ENCODE measurements around the gene KLHDC8A. TPM values are rescaled to one million over a fixed set of nuclear protein-coding genes. Genes with fewer than 3 reads are reported as not detected.

The KLHDC8A gene
- total and polyA plus RNA-seq, 2 donors (not counting 3 experiments of a cell fraction or from before 2014, with no cell fraction given) = not detected

GRCh38 chr1:205345761-205346160 is 11.0 kb downstream of the KLHDC8A start:
- dilution Hi-C loops (cut with MboI; ENCODE audit: extremely low pct_ligation_motif_present, low sequenced_read_pairs) = no loop called here
- H2AFZ ChIP-seq (ENCODE audit: low read depth, low read length) = no peak overlapping the region
- H3K4me1 ChIP-seq (ENCODE audit: control insufficient read depth, extremely low read depth, insufficient read depth, low read length) = no peaks in the 10 kb centered on the region
- CTCF ChIA-PET = interaction anchor here (0.9 to 4.9 kb wide), 5 partner anchors 8 to 139 kb away, joined by 4 to 23 read pairs (median 6); no protein-coding TSS in a partner anchor
- peaks cover 60 to 74% of the 10 kb centered on the region in 2 experiments for H3K27me3 ChIP-seq (ENCODE audit: control insufficient read depth in 2 of 2, insufficient read depth in 2 of 2, low read length in 2 of 2)
- no peak overlapping the region for H3K9ac ChIP-seq (replicated peaks; ENCODE audit: extremely low read depth, insufficient read depth, low read length)
- TF ChIP-seq CTCF (IDR thresholded peaks at IDR 0.05; ENCODE audit: extremely low read depth in 1 of 2, insufficient read depth in 1 of 2, low read depth in 1 of 2, low read length in 2 of 2) = no peak
- no peak for TF ChIP-seq JUN (IDR thresholded peaks at IDR 0.05; ENCODE audit: borderline replicate concordance, insufficient read depth, insufficient read length, low read depth)
- no peak for TF ChIP-seq POLR2A (IDR thresholded peaks at IDR 0.05; ENCODE audit: low read depth, low read length)
- H3K9me3 ChIP-seq (replicated peaks; ENCODE audit: control insufficient read depth, insufficient read depth, low read length) = no peaks in the 10 kb centered on the region
- H3K79me2 ChIP-seq (ENCODE audit: control insufficient read depth, insufficient read depth, low read length) = no peaks in the 10 kb centered on the region
- intact Hi-C loops (cut with micrococcal nuclease) = no loop called here
- H3K27ac ChIP-seq (ENCODE audit: insufficient read depth, low read depth, low read length) = no peak overlapping the region
- H4K20me1 ChIP-seq (replicated peaks; ENCODE audit: control insufficient read depth, extremely low read depth, insufficient read depth, low read length) = no peaks in the 10 kb centered on the region
- no peaks in the 10 kb centered on the region for H3K36me3 ChIP-seq (ENCODE audit: control insufficient read depth in 2 of 2, extremely low read depth in 1 of 2, insufficient read depth in 2 of 2, low read length in 2 of 2)
- DNase-seq (ENCODE audit: low read depth, low spot score) = no peak
- POLR2A ChIA-PET = no interaction called here
- FAIRE-seq = no peak
- no peak overlapping the region for H3K4me2 ChIP-seq (ENCODE audit: insufficient read depth, low read length)
- BruUV-seq (replicated peaks) = no TSS peak
- H3K9me1 ChIP-seq (replicated peaks; ENCODE audit: control insufficient read depth, extremely low read depth, insufficient read depth, low read length) = no peaks in the 10 kb centered on the region
- no peak overlapping the region for H3K4me3 ChIP-seq (replicated peaks in 1 of 3; ENCODE audit: insufficient read depth in 1 of 3, low read depth in 1 of 3, low read length in 3 of 3)

GRCh38 chr1:205344066-205344928 is 12.4 kb downstream of the KLHDC8A start:
- H3K27me3 ChIP-seq (ENCODE audit: control insufficient read depth in 2 of 2, insufficient read depth in 2 of 2, low read length in 2 of 2) = peaks cover 53 to 70% of the 10 kb centered on the region in 2 experiments
- H3K9ac ChIP-seq (replicated peaks; ENCODE audit: extremely low read depth, insufficient read depth, low read length) = no peak overlapping the region
- no peak overlapping the region for H3K4me3 ChIP-seq (replicated peaks in 1 of 3; ENCODE audit: insufficient read depth in 1 of 3, low read depth in 1 of 3, low read length in 3 of 3)
- FAIRE-seq (no peak), DNase-seq (ENCODE audit: low read depth, low spot score) (no peak)
- intact Hi-C loops (cut with micrococcal nuclease) (no loop called here), dilution Hi-C loops (cut with MboI; ENCODE audit: extremely low pct_ligation_motif_present, low sequenced_read_pairs) (no loop called here)
- no TSS peak for BruUV-seq (replicated peaks)
- H4K20me1 ChIP-seq (replicated peaks; ENCODE audit: control insufficient read depth, extremely low read depth, insufficient read depth, low read length) = no peaks in the 10 kb centered on the region
- H3K9me3 ChIP-seq (replicated peaks; ENCODE audit: control insufficient read depth, insufficient read depth, low read length) = no peaks in the 10 kb centered on the region
- H3K79me2 ChIP-seq (ENCODE audit: control insufficient read depth, insufficient read depth, low read length) = no peaks in the 10 kb centered on the region
- POLR2A ChIA-PET = no interaction called here
- H2AFZ ChIP-seq (ENCODE audit: low read depth, low read length) = no peak overlapping the region
- no peaks in the 10 kb centered on the region for H3K4me1 ChIP-seq (ENCODE audit: control insufficient read depth, extremely low read depth, insufficient read depth, low read length)
- H3K27ac ChIP-seq (ENCODE audit: insufficient read depth, low read depth, low read length) = no peak overlapping the region
- TF ChIP-seq JUN (IDR thresholded peaks at IDR 0.05; ENCODE audit: borderline replicate concordance, insufficient read depth, insufficient read length, low read depth) = no peak
- peak; percentile 97 for TF ChIP-seq EZH2 (IDR thresholded peaks at IDR 0.05; ENCODE audit: borderline replicate concordance, low read depth, low read length, severe bottlenecking)
- H3K4me2 ChIP-seq (ENCODE audit: insufficient read depth, low read length) = no peak overlapping the region
- H3K9me1 ChIP-seq (replicated peaks; ENCODE audit: control insufficient read depth, extremely low read depth, insufficient read depth, low read length) = no peaks in the 10 kb centered on the region
- no peaks in the 10 kb centered on the region for H3K36me3 ChIP-seq (ENCODE audit: control insufficient read depth in 2 of 2, extremely low read depth in 1 of 2, insufficient read depth in 2 of 2, low read length in 2 of 2)
- CTCF ChIA-PET = interaction anchor here (1.5 to 3.1 kb wide), 3 partner anchors 8 to 180 kb away, joined by 6 to 12 read pairs (median 6); no protein-coding TSS in a partner anchor
